HG02623 (cell line): ENCODE measurements around the gene CACNA1G.

ENCODE experiments used
- ATAC-seq: cut with Tn5 transposase; IDR thresholded peaks from one replicate; pipeline ENCODE4 v1.9.1; 2021; ENCODE audit warnings: moderate library complexity; ENCODE audit not compliant: unreplicated experiment

CACNA1G gene

GRCh38 chr17:50629902-50630301 is 69.4 kb downstream of the CACNA1G start:
- ATAC-seq = no peak

DNA sequence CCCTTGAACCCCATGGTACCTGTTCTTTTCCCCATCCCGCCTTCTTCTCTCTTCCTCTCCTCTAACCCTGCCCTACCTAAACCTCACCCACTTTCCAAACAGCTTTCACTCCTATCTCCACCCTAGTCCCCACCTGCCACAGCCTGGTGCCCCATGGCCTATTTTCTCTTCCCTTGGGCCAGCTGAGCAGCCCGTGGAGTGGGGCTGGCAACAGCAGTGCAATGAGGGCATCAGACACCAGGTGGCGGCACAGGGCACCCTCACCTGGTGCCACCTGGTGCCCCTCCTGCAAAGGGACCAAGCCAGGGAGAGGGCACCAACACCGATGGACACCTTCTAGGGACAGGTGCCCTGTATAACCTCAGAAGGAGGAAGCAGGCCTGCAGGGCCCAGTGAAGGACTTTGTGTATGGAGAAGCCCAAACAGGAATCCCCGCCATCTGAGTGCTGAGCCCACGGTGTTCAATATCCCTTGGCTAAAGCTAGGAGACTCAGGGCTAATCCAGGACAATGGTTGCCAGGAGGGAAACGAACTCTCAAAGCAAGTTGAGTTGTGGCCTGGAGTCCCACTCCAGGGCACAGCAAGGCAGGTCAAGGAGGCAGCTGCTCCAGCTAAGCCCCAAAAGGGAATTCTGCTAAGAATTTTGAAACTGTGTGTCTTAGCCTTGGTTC is 70.1 kb downstream of the CACNA1G start:
- no peak for ATAC-seq

DNA sequence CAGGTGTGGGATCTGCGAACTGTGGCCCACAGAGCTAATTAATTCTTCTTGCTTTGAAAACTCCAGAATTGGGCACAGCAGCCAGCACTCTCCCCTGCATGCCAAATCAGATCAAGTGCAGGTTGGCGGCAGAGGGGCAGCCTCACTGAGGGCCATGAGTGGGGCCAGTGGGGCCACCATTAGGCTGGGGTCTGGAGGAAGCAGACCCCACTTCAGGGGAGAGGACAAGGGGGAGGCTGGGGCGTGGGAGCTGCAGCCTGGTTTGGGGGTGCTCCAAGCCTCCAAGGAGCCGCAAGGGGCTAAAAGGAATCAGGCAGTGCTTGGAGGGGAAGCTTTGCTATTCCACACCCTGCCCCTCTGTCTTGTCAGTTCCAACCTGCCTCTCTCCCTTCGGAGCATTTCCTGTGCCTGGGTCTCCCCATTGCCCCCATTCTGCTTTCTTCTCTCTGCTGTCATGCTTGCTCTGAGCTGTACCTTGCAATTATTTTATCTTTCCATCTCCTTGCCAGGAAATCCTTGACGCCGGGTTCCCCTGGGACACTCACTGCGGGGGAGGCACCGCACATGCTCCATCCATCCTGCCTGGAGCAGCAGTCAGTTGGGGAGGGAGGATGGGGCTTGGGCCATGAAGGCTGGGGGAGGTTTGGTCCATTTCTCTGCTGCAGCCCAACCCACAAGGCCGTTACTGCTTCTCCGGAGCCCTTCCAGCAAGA is 70.8 kb downstream of the CACNA1G start:
- ATAC-seq = no peak

DNA sequence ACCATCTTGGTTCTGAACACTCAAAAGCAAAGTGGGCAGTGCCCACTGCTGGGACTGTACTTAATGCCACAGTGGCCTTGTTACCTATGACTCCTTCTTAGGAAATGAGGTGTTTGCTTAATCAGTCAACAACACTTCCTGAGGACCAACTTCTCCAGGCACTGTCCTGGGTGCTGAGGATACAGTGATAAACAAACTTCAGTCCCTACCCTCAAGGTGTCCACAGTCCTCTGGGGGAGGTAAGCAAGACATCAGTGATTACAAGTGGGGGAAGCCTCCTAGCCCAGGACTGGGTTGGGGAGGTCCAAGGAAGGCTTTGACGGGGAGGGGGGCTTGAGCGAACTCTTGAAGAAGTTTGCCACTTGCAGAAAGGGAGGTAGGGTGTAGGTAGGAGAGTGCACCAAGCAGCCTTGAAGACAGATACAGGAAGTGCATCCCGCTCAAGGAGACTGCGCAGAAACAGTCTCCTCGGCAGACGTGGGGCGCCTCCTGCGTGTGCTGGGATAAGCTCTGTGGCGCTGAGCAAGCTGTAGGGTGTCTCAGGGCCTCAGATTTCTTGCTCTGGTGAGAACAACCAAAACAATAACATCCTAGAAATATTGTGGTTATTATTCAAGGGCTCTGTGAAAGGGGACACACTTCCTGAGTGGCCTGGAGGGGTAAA is 71.5 kb downstream of the CACNA1G start:
- no peak for ATAC-seq

- no peak for ATAC-seq
Measured at GRCh38 chr17:50632637-50633036, 72.1 kb downstream of the CACNA1G start.

DNA sequence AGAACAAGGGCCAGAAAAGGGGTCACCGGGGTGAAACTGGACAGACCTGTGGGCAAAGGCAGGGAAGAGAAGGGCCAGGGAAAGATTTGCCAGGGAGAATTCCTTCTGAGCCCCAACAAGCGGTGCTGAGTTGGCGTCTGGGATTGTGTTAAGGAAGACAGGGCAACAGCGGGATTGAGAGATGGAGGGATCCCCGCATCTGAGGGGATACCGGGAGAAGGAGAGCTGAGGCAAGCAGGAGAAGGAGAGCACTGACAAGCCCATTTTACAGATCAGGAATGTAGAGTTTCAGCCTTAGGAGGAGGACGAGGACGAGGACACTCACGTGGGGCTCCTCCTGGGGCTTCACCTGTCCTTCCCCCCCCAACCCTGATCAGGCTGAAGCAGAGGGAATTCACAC is 73.2 kb downstream of the CACNA1G start:
- no peak for ATAC-seq

DNA sequence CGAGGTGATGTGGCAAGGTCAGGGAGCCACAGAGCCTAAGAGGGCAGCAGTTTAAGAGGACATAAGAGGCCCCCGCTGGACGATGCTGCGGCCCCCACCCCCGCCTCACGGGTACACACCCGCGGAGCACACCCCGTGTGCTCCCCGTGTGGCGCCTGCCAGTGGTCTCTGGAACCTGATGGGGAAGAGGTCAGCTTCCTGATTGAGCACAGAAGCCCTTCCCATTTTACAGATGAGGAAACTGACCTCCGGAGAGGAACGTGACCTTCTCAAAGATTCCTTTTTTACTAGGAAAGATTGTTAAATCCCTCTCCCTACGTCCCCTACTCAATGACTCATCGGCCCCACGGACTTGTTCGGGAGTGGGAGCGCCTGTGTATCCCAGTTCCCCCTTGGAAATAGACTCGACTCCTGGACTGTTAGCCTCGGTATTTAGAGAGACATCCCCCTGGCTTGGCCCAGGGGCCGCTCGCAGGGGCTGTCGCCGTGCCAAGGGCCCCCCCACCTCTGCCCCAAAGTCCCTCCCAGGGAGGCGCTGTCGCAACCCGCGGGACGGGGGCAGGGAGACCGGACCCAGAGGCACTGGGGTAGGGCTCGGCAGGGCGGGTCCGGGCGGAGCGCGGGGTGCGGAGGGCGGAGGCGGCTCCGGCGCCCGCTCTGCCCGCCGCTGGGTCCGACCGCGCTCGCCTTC is 73.9 kb downstream of the CACNA1G start, which contains the start of gene ABCC3:
TSS of gene ABCC3 (plus strand) at position 658 of the 691 bp plus-strand sequence. CDS start 56 bp downstream, outside the sequence.
- no peak for ATAC-seq

- no peak for ATAC-seq
Measured at GRCh38 chr17:50634915-50635731, 74.6 kb downstream of the CACNA1G start.

DNA sequence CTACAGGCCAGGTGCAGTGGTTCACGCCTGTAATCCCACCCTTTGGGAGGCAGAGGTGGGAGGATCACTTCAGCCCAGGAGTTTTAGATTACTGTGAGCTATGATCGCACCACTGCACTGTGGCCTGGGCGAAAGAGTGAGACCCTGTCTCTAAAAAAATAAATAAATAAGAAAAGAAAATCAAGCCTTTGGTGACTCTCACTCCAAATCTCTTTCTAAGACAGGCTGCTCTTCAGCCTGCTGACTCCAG is 75.1 kb downstream of the CACNA1G start:
- no peak for ATAC-seq

DNA sequence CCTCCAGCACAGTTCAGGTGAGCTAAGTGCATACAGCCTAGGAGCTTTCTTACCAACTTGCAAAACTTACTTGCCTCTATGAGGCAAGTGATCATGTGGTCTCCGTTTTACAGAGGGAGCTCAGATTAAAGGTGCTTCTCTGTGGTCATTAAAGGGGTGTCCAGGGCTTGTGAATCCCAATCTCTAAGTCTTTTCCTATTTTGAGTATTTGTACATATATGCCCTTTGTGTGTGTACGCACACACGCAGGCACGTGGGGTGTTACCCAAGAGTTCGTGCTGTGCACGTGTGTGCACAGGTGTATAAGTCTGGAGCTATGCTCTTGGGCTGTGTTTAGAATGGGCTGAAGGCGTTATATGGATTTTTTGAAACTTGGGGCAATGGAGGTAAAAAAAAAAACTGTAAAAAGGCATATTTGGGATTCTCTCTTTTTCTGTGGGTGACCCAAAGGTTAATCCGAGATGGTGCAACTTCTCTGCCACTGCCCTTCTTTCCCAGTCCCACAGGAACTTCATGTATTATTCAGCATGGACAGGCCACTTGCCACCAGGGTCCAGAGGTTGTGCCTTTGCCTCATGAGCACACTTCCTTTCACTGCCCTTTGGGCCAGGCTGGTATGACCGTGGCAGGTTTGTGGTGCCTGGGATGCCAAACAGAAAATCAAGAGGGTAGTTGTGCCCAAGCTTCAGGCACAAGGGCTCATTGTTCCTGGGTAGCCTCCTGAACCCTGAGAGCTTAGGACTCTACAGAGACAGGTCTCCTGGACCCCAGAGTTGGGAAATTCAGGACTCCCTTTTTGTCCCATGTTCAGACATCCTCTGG is 75.7 kb downstream of the CACNA1G start:
- ATAC-seq = no peak

DNA sequence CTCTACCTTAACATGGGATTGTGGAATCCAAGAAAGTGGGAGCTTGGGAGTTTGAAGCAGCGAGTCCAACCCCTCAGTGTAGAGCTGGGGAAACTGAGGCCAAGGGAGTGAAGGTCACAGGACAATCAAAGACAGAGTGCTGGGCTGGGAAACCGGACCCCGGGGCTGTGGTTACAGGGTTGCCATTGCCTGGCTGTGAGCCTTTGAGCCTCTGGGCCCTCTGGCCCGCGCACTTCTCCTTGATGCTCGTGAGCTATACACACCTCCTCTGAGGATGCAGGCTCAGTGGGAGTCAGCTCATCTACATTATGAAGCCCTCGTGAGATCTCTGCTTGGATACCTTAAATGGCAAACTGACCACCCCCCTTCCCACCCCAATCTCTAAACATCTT is 76.3 kb downstream of the CACNA1G start:
- ATAC-seq = no peak

DNA sequence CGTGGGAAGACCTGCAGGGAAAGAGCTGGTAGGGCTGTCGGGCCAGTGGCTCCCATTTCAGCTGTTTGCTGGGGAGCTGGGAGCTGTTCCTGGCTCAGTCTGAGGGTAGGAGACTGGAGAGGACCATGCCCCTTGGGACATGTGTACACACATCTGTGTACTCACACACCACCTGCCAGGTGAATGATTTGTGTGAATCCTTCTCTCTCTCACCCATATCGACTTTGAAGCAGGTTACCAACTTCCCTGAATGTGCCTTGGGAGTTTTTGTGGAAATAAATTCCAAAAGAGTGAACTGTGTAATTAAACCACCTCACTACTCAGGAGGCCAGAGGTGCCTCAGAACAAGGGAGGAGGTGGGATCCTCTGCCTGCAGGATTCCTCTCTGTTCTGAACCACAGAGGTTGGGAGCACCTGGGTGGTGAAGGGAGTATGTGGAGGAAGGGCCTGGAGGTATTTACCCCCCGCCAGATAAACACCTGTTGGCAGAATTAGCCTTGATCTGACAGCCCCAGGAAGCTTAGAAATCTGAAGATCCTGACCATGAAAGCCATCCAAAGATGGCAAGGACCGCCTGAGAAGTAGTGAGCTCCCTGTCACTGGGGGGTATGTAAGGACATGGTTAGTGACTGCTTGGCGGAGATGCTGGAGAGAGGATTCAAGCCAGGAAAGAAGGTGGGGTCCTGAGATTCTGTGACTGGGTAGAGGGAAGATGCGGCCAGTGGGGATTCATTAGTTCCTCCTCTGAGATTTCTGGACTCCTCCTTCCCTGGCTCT is 77.5 kb downstream of the CACNA1G start:
- no peak for ATAC-seq

DNA sequence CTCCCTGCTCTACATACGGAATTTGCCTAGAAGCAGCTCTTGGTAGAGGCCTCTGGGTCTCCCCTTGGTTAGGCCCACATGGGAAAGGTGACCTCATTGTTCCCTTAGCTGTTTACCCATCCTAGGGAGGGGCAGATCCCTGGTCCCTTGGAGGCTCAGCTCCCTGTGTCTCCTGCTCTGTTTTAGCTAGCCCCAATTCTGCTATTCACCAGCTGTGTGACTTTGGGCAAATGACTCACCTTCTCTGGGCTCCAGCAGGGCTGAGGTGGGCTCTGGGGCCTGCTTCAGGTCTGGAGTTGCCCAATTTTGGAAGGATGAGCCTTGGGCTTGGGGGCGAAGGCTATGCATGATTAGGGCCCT is 78.1 kb downstream of the CACNA1G start:
- no peak for ATAC-seq

GRCh38 chr17:50638966-50639713 is 78.6 kb downstream of the CACNA1G start:
- no peak for ATAC-seq

GRCh38 chr17:50640686-50641351 is 80.3 kb downstream of the CACNA1G start:
- ATAC-seq = no peak

- ATAC-seq = no peak
Measured at GRCh38 chr17:50641357-50641756, 80.8 kb downstream of the CACNA1G start.

DNA sequence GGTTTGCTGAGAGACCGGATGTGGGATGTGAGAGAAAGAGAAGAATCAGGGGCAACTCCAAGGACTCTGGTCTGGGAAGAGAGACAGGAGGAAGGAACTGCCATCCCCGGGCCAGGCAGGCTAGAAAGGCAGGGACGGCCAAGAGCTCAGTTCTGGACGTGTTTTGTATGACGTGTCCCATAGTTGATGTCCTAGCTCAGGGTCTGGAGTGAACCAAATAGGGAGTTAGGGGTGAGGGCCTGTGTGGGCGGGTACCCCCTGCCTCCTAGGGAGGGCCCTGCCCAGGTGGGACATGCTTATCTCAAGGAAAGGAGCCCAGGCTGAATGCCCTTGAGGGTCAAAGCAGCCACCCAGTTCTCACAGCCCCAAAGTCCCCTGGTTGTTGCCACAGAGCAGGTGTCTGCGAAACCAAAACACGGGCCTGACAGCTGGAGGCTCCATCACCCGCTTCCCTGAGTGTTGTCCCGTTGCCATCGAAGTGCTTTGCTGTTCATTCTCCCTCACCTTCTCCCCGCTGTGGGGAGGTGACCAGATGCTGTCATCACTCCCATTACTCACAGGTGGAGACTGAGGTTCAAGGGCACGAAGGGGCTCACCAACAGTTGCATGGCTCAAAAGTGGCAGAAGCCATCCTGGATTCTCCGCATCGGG is 81.7 kb downstream of the CACNA1G start:
- ATAC-seq = no peak
